Measurements from ENCODE around the gene S100A12.
A peak's percentile ranks its signal among the peaks of the same experiment; 100 is the strongest.

The S100A12 gene

GRCh38 chr1:153394391-153394790 lies 19.0 kb upstream of the S100A12 start:
- no peak for DNase-seq (ENCODE audit: low read depth in 1 of 2, low spot score in 1 of 2)
- Histone ChIP-seq H3K27ac (replicated peaks) (peak overlapping the region; percentile 11; the same call in 1 of the 2 replicates), H3K4me3 (replicated peaks; ENCODE audit: insufficient read depth, low read length) (no peak overlapping the region), H3K27me3 (ENCODE audit: insufficient read depth, poor library complexity, severe bottlenecking) (no peaks in the 10 kb centered on the region)
- TF ChIP-seq CTCF (IDR thresholded peaks at IDR 0.05; ENCODE audit: insufficient read depth, low read length) = no peak
- no peak for TF ChIP-seq GABPA (IDR thresholded peaks at IDR 0.05; ENCODE audit: low read depth)

GRCh38 chr1:153393926-153394325 lies 18.5 kb upstream of the S100A12 start:
- TF ChIP-seq POLR2AphosphoS5 (IDR thresholded peaks at IDR 0.05; ENCODE audit: low read depth) = no peak
- no peak for TF ChIP-seq CTCF (IDR thresholded peaks at IDR 0.05; ENCODE audit: insufficient read depth, low read length)
- TF ChIP-seq SPI1 (IDR thresholded peaks at IDR 0.05; ENCODE audit: borderline replicate concordance, low read depth) = no peak
- TF ChIP-seq REST (IDR thresholded peaks at IDR 0.05; ENCODE audit: insufficient replicate concordance, low read depth) = no peak
- no peak for TF ChIP-seq GABPA (IDR thresholded peaks at IDR 0.05; ENCODE audit: low read depth)
- peak in 1 of 2 experiments; percentile 66 for DNase-seq (ENCODE audit: low read depth in 1 of 2, low spot score in 1 of 2)
- Histone ChIP-seq H3K4me3 (replicated peaks; ENCODE audit: insufficient read depth, low read length) (no peak overlapping the region), H3K27ac (replicated peaks) (peak overlapping the region; percentile 28; the same call in 1 of the 2 replicates), H3K27me3 (ENCODE audit: insufficient read depth, poor library complexity, severe bottlenecking) (no peaks in the 10 kb centered on the region)

- DNase-seq (ENCODE audit: low read depth in 1 of 2, low spot score in 1 of 2) = no peak
- Histone ChIP-seq H3K27ac (replicated peaks) (no peak overlapping the region; the same call in 1 of the 2 replicates), H3K4me3 (replicated peaks; ENCODE audit: insufficient read depth, low read length) (no peak overlapping the region), H3K27me3 (ENCODE audit: insufficient read depth, poor library complexity, severe bottlenecking) (no peaks in the 10 kb centered on the region)
- no peak for TF ChIP-seq GABPA (IDR thresholded peaks at IDR 0.05; ENCODE audit: low read depth)
- no peak for TF ChIP-seq SPI1 (IDR thresholded peaks at IDR 0.05; ENCODE audit: borderline replicate concordance, low read depth)
- TF ChIP-seq CTCF (IDR thresholded peaks at IDR 0.05; ENCODE audit: insufficient read depth, low read length) = no peak
- TF ChIP-seq REST (IDR thresholded peaks at IDR 0.05; ENCODE audit: insufficient replicate concordance, low read depth) = no peak
- TF ChIP-seq POLR2AphosphoS5 (IDR thresholded peaks at IDR 0.05; ENCODE audit: low read depth) = no peak
Observed at GRCh38 chr1:153392822-153393221, 17.4 kb upstream of the S100A12 start.

GRCh38 chr1:153392258-153392657 lies 16.8 kb upstream of the S100A12 start:
- no peak for TF ChIP-seq CTCF (IDR thresholded peaks at IDR 0.05; ENCODE audit: insufficient read depth, low read length)
- TF ChIP-seq GABPA (IDR thresholded peaks at IDR 0.05; ENCODE audit: low read depth) = no peak
- TF ChIP-seq POLR2AphosphoS5 (IDR thresholded peaks at IDR 0.05; ENCODE audit: low read depth) = no peak
- TF ChIP-seq SPI1 (IDR thresholded peaks at IDR 0.05; ENCODE audit: borderline replicate concordance, low read depth) = no peak
- TF ChIP-seq REST (IDR thresholded peaks at IDR 0.05; ENCODE audit: insufficient replicate concordance, low read depth) = no peak
- H3K4me3 ChIP-seq (replicated peaks; ENCODE audit: insufficient read depth, low read length) = no peak overlapping the region
- DNase-seq (ENCODE audit: low read depth in 1 of 2, low spot score in 1 of 2) = no peak
- peak overlapping the region; percentile 88; the same call in 1 of the 2 replicates for H3K27ac ChIP-seq (replicated peaks)
- no peaks in the 10 kb centered on the region for H3K27me3 ChIP-seq (ENCODE audit: insufficient read depth, poor library complexity, severe bottlenecking)

All from HL-60 (cell line).